ENCODE results near the gene AUTS2.
A peak's percentile ranks its signal among the peaks of the same experiment; 100 is the strongest.

AUTS2 gene

GRCh38 chr7:69845721-69846495, 247.6 kb downstream of the AUTS2 start:
- DNase-seq (ENCODE audit: low read depth): no peak
- no peak overlapping the region for H3K4me3 ChIP-seq (ENCODE audit: low read depth, low read length)
- TF ChIP-seq, protein P1, sequence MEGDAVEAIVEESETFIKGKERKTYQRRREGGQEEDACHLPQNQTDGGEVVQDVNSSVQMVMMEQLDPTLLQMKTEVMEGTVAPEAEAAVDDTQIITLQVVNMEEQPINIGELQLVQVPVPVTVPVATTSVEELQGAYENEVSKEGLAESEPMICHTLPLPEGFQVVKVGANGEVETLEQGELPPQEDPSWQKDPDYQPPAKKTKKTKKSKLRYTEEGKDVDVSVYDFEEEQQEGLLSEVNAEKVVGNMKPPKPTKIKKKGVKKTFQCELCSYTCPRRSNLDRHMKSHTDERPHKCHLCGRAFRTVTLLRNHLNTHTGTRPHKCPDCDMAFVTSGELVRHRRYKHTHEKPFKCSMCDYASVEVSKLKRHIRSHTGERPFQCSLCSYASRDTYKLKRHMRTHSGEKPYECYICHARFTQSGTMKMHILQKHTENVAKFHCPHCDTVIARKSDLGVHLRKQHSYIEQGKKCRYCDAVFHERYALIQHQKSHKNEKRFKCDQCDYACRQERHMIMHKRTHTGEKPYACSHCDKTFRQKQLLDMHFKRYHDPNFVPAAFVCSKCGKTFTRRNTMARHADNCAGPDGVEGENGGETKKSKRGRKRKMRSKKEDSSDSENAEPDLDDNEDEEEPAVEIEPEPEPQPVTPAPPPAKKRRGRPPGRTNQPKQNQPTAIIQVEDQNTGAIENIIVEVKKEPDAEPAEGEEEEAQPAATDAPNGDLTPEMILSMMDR (IDR thresholded peaks at IDR 0.05; ENCODE audit: control insufficient read depth, extremely low read depth, insufficient read depth): no peak

DNA sequence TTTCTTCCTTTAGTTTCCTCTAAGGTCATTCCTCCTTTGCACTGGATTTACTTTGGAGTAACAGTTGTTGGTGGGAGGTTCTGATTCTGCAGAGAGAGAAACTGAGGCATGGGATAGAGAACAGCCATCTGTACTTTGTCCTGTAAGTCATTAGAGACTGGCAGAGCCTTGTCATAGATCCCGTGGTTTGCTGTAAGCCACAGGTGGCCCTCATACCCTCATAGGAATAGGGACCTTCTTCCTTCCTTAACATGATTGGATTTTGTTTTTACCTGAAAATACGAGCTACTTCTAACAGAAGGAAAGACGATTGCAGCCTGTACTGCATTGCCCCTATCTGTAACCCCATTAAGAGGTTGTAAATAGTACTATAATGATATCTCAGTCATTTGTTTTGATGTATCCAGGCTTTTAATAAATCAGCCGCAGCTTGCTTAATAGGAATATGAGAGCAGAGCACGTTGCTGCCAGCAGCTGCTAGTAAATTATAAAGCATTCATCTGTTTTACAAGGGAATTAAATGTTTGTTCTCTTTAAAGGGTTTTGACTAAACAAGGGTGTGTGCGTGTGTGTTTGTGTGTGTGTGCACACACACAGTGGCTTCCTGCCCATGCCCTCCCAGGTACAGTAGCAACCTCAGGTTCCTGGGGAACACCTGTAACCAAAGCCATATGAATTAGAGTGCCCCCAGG, 249.8 kb downstream of the AUTS2 start:
- H3K4me3 ChIP-seq (ENCODE audit: low read depth, low read length): no peak overlapping the region
- DNase-seq (ENCODE audit: low read depth): peak; percentile 77
- TF ChIP-seq, protein P1 (IDR thresholded peaks at IDR 0.05; ENCODE audit: control insufficient read depth, extremely low read depth, insufficient read depth): no peak

- no peak for DNase-seq (ENCODE audit: low read depth)
- H3K4me3 ChIP-seq (ENCODE audit: low read depth, low read length): no peak overlapping the region
- TF ChIP-seq, protein P1 (IDR thresholded peaks at IDR 0.05; ENCODE audit: control insufficient read depth, extremely low read depth, insufficient read depth): no peak
These were observed 251.0 kb downstream of the AUTS2 start for GRCh38 chr7:69849268-69849667.

GRCh38 chr7:69857014-69857413, 258.7 kb downstream of the AUTS2 start:
- TF ChIP-seq, protein P1 (IDR thresholded peaks at IDR 0.05; ENCODE audit: control insufficient read depth, extremely low read depth, insufficient read depth): no peak
- DNase-seq (ENCODE audit: low read depth): no peak
- no peak overlapping the region for H3K4me3 ChIP-seq (ENCODE audit: low read depth, low read length)

GRCh38 chr7:69858471-69858870, 260.2 kb downstream of the AUTS2 start:
- DNase-seq (ENCODE audit: low read depth): no peak
- no peak overlapping the region for H3K4me3 ChIP-seq (ENCODE audit: low read depth, low read length)
- TF ChIP-seq, protein P1 (IDR thresholded peaks at IDR 0.05; ENCODE audit: control insufficient read depth, extremely low read depth, insufficient read depth): no peak

DNA sequence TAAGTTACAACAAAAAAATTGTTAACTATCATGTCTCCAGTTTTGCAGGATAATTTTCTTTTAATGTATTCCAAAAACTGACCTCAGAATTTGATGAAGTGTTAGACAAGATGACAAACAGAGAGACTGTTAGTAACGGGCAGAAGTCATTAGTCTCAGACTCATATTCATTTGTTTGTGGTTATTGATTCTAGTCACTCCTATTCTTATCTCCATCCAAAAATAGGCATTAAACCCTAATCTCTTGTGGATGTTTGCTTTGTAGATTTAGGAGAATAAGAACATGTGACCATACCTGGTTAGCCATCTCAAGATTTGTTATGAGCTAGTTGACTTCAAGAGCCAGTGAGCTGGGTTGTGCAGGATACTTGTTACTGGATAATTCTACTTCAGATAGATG, 261.1 kb downstream of the AUTS2 start:
- TF ChIP-seq, protein P1 (IDR thresholded peaks at IDR 0.05; ENCODE audit: control insufficient read depth, extremely low read depth, insufficient read depth): no peak
- no peak overlapping the region for H3K4me3 ChIP-seq (ENCODE audit: low read depth, low read length)
- no peak for DNase-seq (ENCODE audit: low read depth)

Measured in LNCaP clone FGC (cell line).